Vagina (tissue), 2 donors: ENCODE measurements around the gene RTL9.

Experiments
- POLR2A ChIP-seq, 2 donors: fragments of 450-650 bp; IDR thresholded peaks; one replicate each; pipeline ENCODE4 v1.6.1; 2017; ENCODE audit warnings: antibody characterized with exemption in 2 of 2, mild to moderate bottlenecking in 2 of 2, moderate library complexity in 2 of 2
- POLR2AphosphoS5 ChIP-seq, 2 donors: sonication (generic); formaldehyde crosslinking; IDR thresholded peaks; one replicate each; pipeline ENCODE4 v1.9.0; 2017; ENCODE audit warnings: antibody characterized with exemption in 2 of 2, mild to moderate bottlenecking in 2 of 2, low read depth in 1 of 2; ENCODE audit not compliant: insufficient read depth in 1 of 2
- TF ChIP-seq, protein P1 (sequence below), 3 experiments: fragments of 450-650 bp in 2 of 3; fragments of 200-600 bp in 1 of 3; sonication (generic) in 1 of 3; IDR thresholded peaks; one replicate each; pipeline ENCODE4 v1.5.1; 2017 to 2019; ENCODE audit warnings: antibody characterized with exemption in 3 of 3, mild to moderate bottlenecking in 2 of 3, moderate library complexity in 2 of 3

GRCh38 chrX:110363244-110363643, 4.6 kb downstream of the RTL9 start:
- TF ChIP-seq, protein P1, sequence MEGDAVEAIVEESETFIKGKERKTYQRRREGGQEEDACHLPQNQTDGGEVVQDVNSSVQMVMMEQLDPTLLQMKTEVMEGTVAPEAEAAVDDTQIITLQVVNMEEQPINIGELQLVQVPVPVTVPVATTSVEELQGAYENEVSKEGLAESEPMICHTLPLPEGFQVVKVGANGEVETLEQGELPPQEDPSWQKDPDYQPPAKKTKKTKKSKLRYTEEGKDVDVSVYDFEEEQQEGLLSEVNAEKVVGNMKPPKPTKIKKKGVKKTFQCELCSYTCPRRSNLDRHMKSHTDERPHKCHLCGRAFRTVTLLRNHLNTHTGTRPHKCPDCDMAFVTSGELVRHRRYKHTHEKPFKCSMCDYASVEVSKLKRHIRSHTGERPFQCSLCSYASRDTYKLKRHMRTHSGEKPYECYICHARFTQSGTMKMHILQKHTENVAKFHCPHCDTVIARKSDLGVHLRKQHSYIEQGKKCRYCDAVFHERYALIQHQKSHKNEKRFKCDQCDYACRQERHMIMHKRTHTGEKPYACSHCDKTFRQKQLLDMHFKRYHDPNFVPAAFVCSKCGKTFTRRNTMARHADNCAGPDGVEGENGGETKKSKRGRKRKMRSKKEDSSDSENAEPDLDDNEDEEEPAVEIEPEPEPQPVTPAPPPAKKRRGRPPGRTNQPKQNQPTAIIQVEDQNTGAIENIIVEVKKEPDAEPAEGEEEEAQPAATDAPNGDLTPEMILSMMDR (IDR thresholded peaks at IDR 0.05): no peak
- TF ChIP-seq POLR2A (IDR thresholded peaks at IDR 0.05) (no peak), POLR2AphosphoS5 (IDR thresholded peaks at IDR 0.05; ENCODE audit: insufficient read depth in 1 of 2, low read depth in 1 of 2) (no peak)
